H1 (cell line): ENCODE measurements around the gene DEK. TPM values are rescaled to one million over a fixed set of nuclear protein-coding genes. Genes with fewer than 3 reads are reported as not detected.
A peak's percentile ranks its signal among the peaks of the same experiment; 100 is the strongest.

Experiments used
- CTCF ChIA-PET: fragments of 300-600 bp; sonication (Branson Sonifier 250); formaldehyde crosslinking; loops from one replicate; lab custom pipeline; 2021; ENCODE audit not compliant: partially characterized antibody; lab: Charles Lee
- POLR2A ChIA-PET: fragments of 300-600 bp; sonication (Branson Sonifier 250); formaldehyde crosslinking; loops from one replicate; lab custom pipeline; 2021; ENCODE audit warnings: inconsistent platforms; ENCODE audit not compliant: partially characterized antibody; lab: Charles Lee
- DNase-seq, 2 experiments: peaks; one replicate each; pipeline versions ENCODE4 v3.0.0 to v3.0.0-alpha.2; 2010 to 2022; ENCODE audit warnings: low spot score in 2 of 2, low read depth in 1 of 2, mixed read lengths in 1 of 2
- FAIRE-seq: peaks from 2 replicates; lab custom pipeline; 2011; peaks lifted over from hg19 to GRCh38; lab: Jason Lieb, UNC
- H2AFZ ChIP-seq: 2 replicates; pipeline ENCODE4 v1.8.1; 2012; ENCODE audit warnings: low read length, inconsistent platforms
- H2AK5ac ChIP-seq: 2 replicates; pipeline ENCODE4 v1.6.1; 2013; ENCODE audit warnings: low read depth, low read length
- H2BK120ac ChIP-seq: replicated peaks from 2 replicates; pipeline ENCODE3; 2013; ENCODE audit warnings: low read depth, low read length, inconsistent platforms
- H2BK12ac ChIP-seq: 2 replicates; pipeline ENCODE4 v1.6.1; 2013; ENCODE audit warnings: low read depth, low read length
- H2BK15ac ChIP-seq: 2 replicates; pipeline ENCODE4 v1.6.1; 2013; ENCODE audit warnings: low read length
- H2BK20ac ChIP-seq: 2 replicates; pipeline ENCODE4 v1.6.1; 2013; ENCODE audit warnings: low read length
- H2BK5ac ChIP-seq: 2 replicates; pipeline ENCODE4 v1.6.1; 2013; ENCODE audit warnings: low read depth, low read length
- H3K14ac ChIP-seq: 2 replicates; pipeline ENCODE4 v1.6.1; 2013; ENCODE audit warnings: inconsistent platforms; ENCODE audit not compliant: insufficient read length
- H3K18ac ChIP-seq: 2 replicates; pipeline ENCODE4 v1.6.1; 2013; ENCODE audit warnings: low read length; ENCODE audit errors: extremely low read depth
- H3K23ac ChIP-seq: 2 replicates; pipeline ENCODE4 v1.6.1; 2013; ENCODE audit warnings: inconsistent platforms; ENCODE audit not compliant: insufficient read length
- H3K23me2 ChIP-seq: 2 replicates; pipeline ENCODE4 v1.6.1; 2013; ENCODE audit warnings: low read depth, low read length
- H3K27ac ChIP-seq: 2 replicates; pipeline ENCODE4 v1.6.1; 2011; ENCODE audit warnings: low read depth, low read length, inconsistent platforms
- H3K27me3 ChIP-seq, 4 experiments: replicated peaks in 1 of 4; 1 replicate in 1 of 4; 2 replicates in 3 of 4; pipeline versions ENCODE4 v1.6.1 to v1.8.1; 2011 to 2013; ENCODE audit warnings: low read length in 3 of 4, mild to moderate bottlenecking in 3 of 4, inconsistent platforms in 2 of 4, mixed read lengths in 2 of 4, moderate library complexity in 1 of 4; ENCODE audit not compliant: control insufficient read depth in 3 of 4, insufficient read depth in 3 of 4; ENCODE audit errors: extremely low read depth in 1 of 4
- H3K36me3 ChIP-seq, 4 experiments: 2 replicates each; pipeline versions ENCODE4 v1.6.1 to v1.8.1; 2011 to 2013; ENCODE audit warnings: mild to moderate bottlenecking in 4 of 4, low read length in 3 of 4, moderate library complexity in 2 of 4, control low read depth in 1 of 4, inconsistent platforms in 1 of 4; ENCODE audit not compliant: insufficient read depth in 4 of 4, control insufficient read depth in 2 of 4
- H3K4ac ChIP-seq: replicated peaks from 2 replicates; pipeline ENCODE3; 2013; ENCODE audit warnings: low read length, low read depth, mixed read lengths, inconsistent platforms; ENCODE audit not compliant: insufficient read length
- H3K4me1 ChIP-seq, 4 experiments: replicated peaks in 1 of 4; 1 replicate in 1 of 4; 2 replicates in 3 of 4; pipeline versions ENCODE4 v1.6.1 to v1.8.1; 2011 to 2013; ENCODE audit warnings: low read length in 3 of 4, inconsistent platforms in 2 of 4, mixed read lengths in 1 of 4; ENCODE audit not compliant: insufficient read depth in 4 of 4, control insufficient read depth in 3 of 4
- H3K4me2 ChIP-seq, 2 experiments: 2 replicates each; pipeline versions ENCODE4 v1.6.1 to v1.8.1; 2011 to 2013; ENCODE audit warnings: low read depth in 2 of 2, low read length in 2 of 2, control low read depth in 1 of 2, inconsistent platforms in 1 of 2, mild to moderate bottlenecking in 1 of 2; ENCODE audit not compliant: insufficient read depth in 1 of 2
- H3K4me3 ChIP-seq, 4 experiments: fragments of 200-600, 300-600 bp in 1 of 4; sonication (generic), shearing (Covaris generic), sonication (Bioruptor Twin) in 1 of 4; 2 replicates each; pipeline versions ENCODE4 v1.5.1 to v1.8.1; 2011 to 2016; ENCODE audit warnings: low read length in 4 of 4, low read depth in 3 of 4, control low read depth in 2 of 4, inconsistent platforms in 2 of 4, mild to moderate bottlenecking in 2 of 4, mixed read lengths in 1 of 4, moderate library complexity in 1 of 4; ENCODE audit not compliant: insufficient read depth in 2 of 4; ENCODE audit errors: extremely low read depth in 1 of 4
- H3K56ac ChIP-seq: replicated peaks from 2 replicates; pipeline ENCODE3; 2013; ENCODE audit warnings: low read depth, mild to moderate bottlenecking, mixed read lengths, low read length, inconsistent platforms; ENCODE audit not compliant: insufficient read length
- H3K79me1 ChIP-seq: 2 replicates; pipeline ENCODE4 v1.6.1; 2013; ENCODE audit warnings: low read depth, low read length, control low read depth
- H3K79me2 ChIP-seq, 2 experiments: 2 replicates each; pipeline versions ENCODE4 v1.6.1 to v1.8.1; 2012 to 2013; ENCODE audit warnings: low read length in 2 of 2, mild to moderate bottlenecking in 2 of 2, inconsistent platforms in 1 of 2; ENCODE audit not compliant: insufficient read depth in 2 of 2, control insufficient read depth in 1 of 2
- H3K9ac ChIP-seq, 4 experiments: replicated peaks in 1 of 4; 1 replicate in 1 of 4; 2 replicates in 3 of 4; pipeline versions ENCODE4 v1.6.1 to v1.8.1; 2011 to 2013; ENCODE audit warnings: low read depth in 3 of 4, low read length in 3 of 4, control low read depth in 2 of 4, mild to moderate bottlenecking in 2 of 4, moderate library complexity in 2 of 4, inconsistent platforms in 1 of 4; ENCODE audit errors: extremely low read depth in 1 of 4
- H3K9me3 ChIP-seq, 2 experiments: 2 replicates each; pipeline versions ENCODE4 v1.6.1 to v1.8.1; 2012 to 2013; ENCODE audit warnings: mild to moderate bottlenecking in 2 of 2, moderate library complexity in 2 of 2, control low read depth in 1 of 2, inconsistent platforms in 1 of 2, low read depth in 1 of 2, low read length in 1 of 2, mixed read lengths in 1 of 2; ENCODE audit not compliant: insufficient read depth in 2 of 2
- H4K20me1 ChIP-seq, 2 experiments: replicated peaks in 1 of 2; 2 replicates each; pipeline versions ENCODE3 to v1.8.1; 2011 to 2013; ENCODE audit warnings: inconsistent platforms in 2 of 2, low read length in 2 of 2, mild to moderate bottlenecking in 1 of 2; ENCODE audit not compliant: insufficient read depth in 2 of 2, control insufficient read depth in 1 of 2
- H4K5ac ChIP-seq: 2 replicates; pipeline ENCODE4 v1.6.1; 2013; ENCODE audit warnings: low read length, low read depth, mixed read lengths, inconsistent platforms; ENCODE audit not compliant: insufficient read length
- H4K8ac ChIP-seq: 2 replicates; pipeline ENCODE4 v1.8.0; 2013; ENCODE audit warnings: mild to moderate bottlenecking, moderate library complexity, low read length, inconsistent platforms; ENCODE audit not compliant: insufficient read depth; ENCODE audit errors: extremely low read depth
- H4K91ac ChIP-seq: replicated peaks from 2 replicates; pipeline ENCODE3; 2013; ENCODE audit warnings: low read length, mixed read lengths, inconsistent platforms; ENCODE audit not compliant: insufficient read length
- CBX8 ChIP-seq: fragments of 300-800, 300-1000 bp; sonication (generic); IDR thresholded peaks from 2 replicates; pipeline ENCODE4 v1.7.1; 2016; ENCODE audit warnings: low read depth, low read length, borderline replicate concordance
- HDAC2 ChIP-seq, 2 experiments: fragments of 300-600 bp in 1 of 2; sonication (generic) in 1 of 2; IDR thresholded peaks; 2 replicates each; pipeline ENCODE4 v1.6.1; 2011 to 2012; ENCODE audit warnings: low read depth in 2 of 2, low read length in 2 of 2, mild to moderate bottlenecking in 2 of 2, moderate library complexity in 2 of 2, borderline replicate concordance in 1 of 2, inconsistent platforms in 1 of 2
- SAP30 ChIP-seq: fragments of 300-600 bp; sonication (generic); IDR thresholded peaks from 2 replicates; pipeline ENCODE4 v1.7.1; 2012; ENCODE audit warnings: low read length, moderate library complexity, mild to moderate bottlenecking, inconsistent platforms; ENCODE audit not compliant: insufficient read depth, insufficient replicate concordance
- WGBS, 2 experiments: shearing (Covaris generic) in 1 of 2; methylation state at CpG; one replicate each; pipeline versions ENCODE4 v1.1.6 to v1.1.7; 2013 to 2015; ENCODE audit warnings: low lambda C conversion rate in 2 of 2, mixed read lengths in 2 of 2, inconsistent platforms in 1 of 2, low coverage in 1 of 2, missing lambda C conversion rate in 1 of 2; ENCODE audit not compliant: insufficient replicate concordance in 2 of 2, insufficient coverage in 1 of 2, insufficient read length in 1 of 2; ENCODE audit errors: extremely low coverage in 1 of 2, missing lambda C conversion rate in 1 of 2; 5-methylcytosine and 5-hydroxymethylcytosine counted together
- polyA plus RNA-seq, 7 experiments: library from polyadenylated mRNA; depleted of rRNA in 3 of 7; stranded (reverse) in 5 of 7; unstranded in 2 of 7; fragments of >200 nt in 5 of 7; fragments of 200-250 nt in 2 of 7; gene quantifications; 1 replicate in 5 of 7; 2 replicates in 1 of 7; 4 replicates in 1 of 7; pipeline versions ENCODE4 v1.2.1 to v1.2.3, GENCODE V29; 2011 to 2013; ENCODE audit warnings: missing spikeins in 2 of 7, mixed read lengths in 2 of 7
- total RNA-seq: library from RNA; stranded (reverse); fragmentation: NEBNext Ultra II Directional; extraction: Animal tissue kit (Norgen Biotek cat#: 25700); gene quantifications from 2 replicates; pipeline ENCODE4 v1.2.1, GENCODE V29; 2021

Gene DEK
- total and polyA plus RNA-seq, 2 of the 8 experiments (the other 6 are each of a cell fraction or from before 2014, with no cell fraction given), result 40.0 to 228 TPM

- H3K4me1 ChIP-seq, result peaks cover 5 to 22% (median 10%) of the 10 kb centered on the region in 4 experiments
- no peak overlapping the region for H4K5ac ChIP-seq
- H3K23ac ChIP-seq, result no peak overlapping the region
- H3K4ac ChIP-seq, result no peak overlapping the region
- peak overlapping the region; percentile 79 to 98 (median 97) for H3K9ac ChIP-seq
- H3K4me3 ChIP-seq, result peak overlapping the region; percentile 88 to 98 (median 95)
- H3K27ac ChIP-seq, result no peak overlapping the region
- H3K9me3 ChIP-seq, result no peaks in the 10 kb centered on the region
- no peak overlapping the region for H2AK5ac ChIP-seq
- H2BK5ac ChIP-seq, result no peak overlapping the region
- POLR2A ChIA-PET, result interaction anchor here (0.7 to 1.5 kb wide), 2 partner anchors 21 to 167 kb away, joined by 3 to 5 read pairs; no protein-coding TSS in a partner anchor
- H2BK12ac ChIP-seq, result no peak overlapping the region
- H3K4me2 ChIP-seq, result peak overlapping the region; percentile 73 to 82
- H3K36me3 ChIP-seq, result peaks cover under 1 to 45% (median 3%) of the 10 kb centered on the region in 4 experiments; a peak in 4 of 8 replicates
- 10% methylated on average over 18 of the region's 18 CpGs; no CpG with 5 or more reads in 1 of the 2 experiments for WGBS, 2 experiments
- DNase-seq (no peak), FAIRE-seq (no peak)
- no peak overlapping the region for H4K91ac ChIP-seq
- H2BK120ac ChIP-seq, result no peak overlapping the region
- no peak overlapping the region for H3K14ac ChIP-seq
- H3K79me2 ChIP-seq, result peaks cover 50 to 64% of the 10 kb centered on the region in 2 experiments
- no peak overlapping the region for H2AFZ ChIP-seq
- no peaks in the 10 kb centered on the region; the same call in 1 of the 2 replicates for H3K79me1 ChIP-seq
- no peak overlapping the region for H4K8ac ChIP-seq
- H3K56ac ChIP-seq, result no peak overlapping the region
- peaks cover 16 to 19% of the 10 kb centered on the region in 2 experiments for H4K20me1 ChIP-seq
- peaks cover 13% of the 10 kb centered on the region for H3K23me2 ChIP-seq
- CTCF ChIA-PET, result interaction anchor here (1.3 kb wide), 1 partner anchor 12 kb away, joined by 3 read pairs; no protein-coding TSS in a partner anchor
- no peak overlapping the region; the same call in 1 of the 2 replicates for H3K18ac ChIP-seq
- no peak for TF ChIP-seq CBX8
- TF ChIP-seq HDAC2 (IDR thresholded peaks at IDR 0.05; ENCODE audit: borderline replicate concordance in 1 of 2, low read depth in 2 of 2, low read length in 2 of 2), result no peak
- peak; percentile 34 for TF ChIP-seq SAP30
- no peak overlapping the region for H2BK20ac ChIP-seq
- no peaks in the 10 kb centered on the region; a peak in 1 of 7 replicates for H3K27me3 ChIP-seq
- H2BK15ac ChIP-seq, result no peak overlapping the region
Measured at GRCh38 chr6:18262702-18263417, 1.5 kb downstream of the DEK start.
